HepG2 (cell line): Measurements from ENCODE around the gene SURF2. TPM values are rescaled to one million over a fixed set of nuclear protein-coding genes. Genes with fewer than 3 reads are reported as not detected.

Source experiments
- ATAC-seq: fragments of 200-7000 bp; cut with Tn5 transposase; 3 replicates; pipeline ENCODE4 v1.9.1; 2020; ENCODE audit warnings: mild to moderate bottlenecking, moderate library complexity
- BruUV-seq: library from RNA; stranded (reverse); fragments of 400-500 nt; replicated peaks from 2 replicates; lab custom pipeline; 2021; lab: Mats Ljungman, UMichigan
- CTCF ChIA-PET: fragments of 300-600 bp; formaldehyde crosslinking; extraction: SDS; loops from one replicate; lab custom pipeline; 2021; ENCODE audit warnings: low total read pairs, inconsistent platforms, low intra/inter-chr PET ratio; lab: Yijun Ruan, JAX
- POLR2A ChIA-PET: fragments of 350-600 bp; sonication (Branson Sonifier 250); formaldehyde crosslinking; loops from one replicate; lab custom pipeline; 2020; ENCODE audit warnings: antibody characterized with exemption, inconsistent platforms; lab: Yijun Ruan, JAX
- DNase-seq: peaks from one replicate; pipeline ENCODE4 v3.0.0-alpha.2; 2015; ENCODE audit warnings: low spot score
- FAIRE-seq: peaks from 3 replicates; lab custom pipeline; 2011; peaks lifted over from hg19 to GRCh38; lab: Jason Lieb, UNC
- H2AFZ ChIP-seq: one replicate; pipeline ENCODE4 v1.6.1; 2011; ENCODE audit warnings: low read length, inconsistent platforms
- H3K27ac ChIP-seq: fragments of 300-600 bp; 3 replicates; pipeline ENCODE4 v1.8.0; 2011; ENCODE audit warnings: mixed run types, mild to moderate bottlenecking, mixed read lengths, low read length, inconsistent platforms; ENCODE audit not compliant: insufficient read depth; ENCODE audit errors: extremely low read length
- H3K27me3 ChIP-seq, 2 experiments: fragments of 200-600 bp in 1 of 2; 2 replicates in 1 of 2; 3 replicates in 1 of 2; pipeline versions ENCODE4 v1.6.0 to v1.8.0; 2011; ENCODE audit warnings: low read length in 2 of 2, mild to moderate bottlenecking in 2 of 2, moderate library complexity in 2 of 2, inconsistent platforms in 1 of 2; ENCODE audit not compliant: insufficient read depth in 2 of 2, control insufficient read depth in 1 of 2
- H3K36me3 ChIP-seq, 2 experiments: fragments of 200-600 bp in 1 of 2; replicated peaks in 1 of 2; 2 replicates in 1 of 2; 3 replicates in 1 of 2; pipeline versions ENCODE4 v1.5.1 to v1.8.0; 2011; ENCODE audit warnings: low read length in 2 of 2, inconsistent platforms in 1 of 2; ENCODE audit not compliant: insufficient read depth in 2 of 2, control insufficient read depth in 1 of 2
- H3K4me1 ChIP-seq: 2 replicates; pipeline ENCODE4 v1.5.1; 2012; ENCODE audit warnings: low read length, inconsistent platforms; ENCODE audit not compliant: insufficient read depth
- H3K4me2 ChIP-seq: 2 replicates; pipeline ENCODE4 v1.6.0; 2011; ENCODE audit warnings: low read depth, low read length, inconsistent platforms
- H3K4me3 ChIP-seq, 3 experiments: fragments of 200-600 bp in 1 of 3; sonication (generic), shearing (Covaris generic) in 1 of 3; replicated peaks in 1 of 3; 2 replicates each; pipeline ENCODE4 v1.5.1; 2011 to 2016; ENCODE audit warnings: low read length in 3 of 3, inconsistent platforms in 2 of 3, low read depth in 2 of 3, mild to moderate bottlenecking in 2 of 3, control low read depth in 1 of 3, mixed read lengths in 1 of 3; ENCODE audit not compliant: insufficient read depth in 1 of 3
- H3K79me2 ChIP-seq: one replicate; pipeline ENCODE4 v1.6.1; 2011; ENCODE audit warnings: low read length, inconsistent platforms; ENCODE audit not compliant: insufficient read depth
- H3K9ac ChIP-seq: 2 replicates; pipeline ENCODE4 v1.6.0; 2011; ENCODE audit warnings: mild to moderate bottlenecking, low read depth, low read length, inconsistent platforms; ENCODE audit not compliant: insufficient read depth
- H3K9me3 ChIP-seq: 2 replicates; pipeline ENCODE4 v1.5.1; 2012; ENCODE audit warnings: mild to moderate bottlenecking, low read length
- H4K20me1 ChIP-seq: 2 replicates; pipeline ENCODE4 v1.6.0; 2011; ENCODE audit warnings: inconsistent platforms, mild to moderate bottlenecking, low read length, moderate library complexity; ENCODE audit not compliant: insufficient read depth
- AGO1 ChIP-seq: fragments of 200-400 bp; formaldehyde crosslinking; IDR thresholded peaks from 2 replicates; pipeline ENCODE4 v1.6.1; 2017; ENCODE audit warnings: mild to moderate bottlenecking, low read depth, low read length, moderate library complexity; ENCODE audit not compliant: poor library complexity, severe bottlenecking
- EEA1 ChIP-seq: sonication (generic); formaldehyde crosslinking; IDR thresholded peaks from 2 replicates; pipeline ENCODE4 v1.5.1; 2020; ENCODE audit warnings: mild to moderate bottlenecking, missing genetic modification reagents, borderline replicate concordance
- GATA4 ChIP-seq: sonication (generic); IDR thresholded peaks from 2 replicates; pipeline ENCODE4 v1.6.1; 2016; ENCODE audit warnings: antibody characterized with exemption, low read depth, borderline replicate concordance
- KDM2A ChIP-seq: sonication (generic); formaldehyde crosslinking; IDR thresholded peaks from 2 replicates; pipeline ENCODE4 v1.4.0; 2020; ENCODE audit warnings: low read depth, missing genetic modification reagents, borderline replicate concordance
- ZBTB38 ChIP-seq: sonication (generic); formaldehyde crosslinking; IDR thresholded peaks from 2 replicates; pipeline ENCODE4 v1.5.1; 2020; ENCODE audit warnings: mild to moderate bottlenecking, missing genetic modification reagents
- ZFY ChIP-seq: sonication (generic); formaldehyde crosslinking; IDR thresholded peaks from 2 replicates; pipeline ENCODE4 v1.4.0; 2020; ENCODE audit warnings: missing genetic modification reagents
- ZNF670 ChIP-seq: sonication (generic); formaldehyde crosslinking; IDR thresholded peaks from 2 replicates; pipeline ENCODE4 v1.8.0; 2022; ENCODE audit warnings: mild to moderate bottlenecking, missing genetic modification reagents, borderline replicate concordance
- WGBS: methylation state at CpG from one replicate; pipeline ENCODE4 v1.1.6; 2017; ENCODE audit warnings: low lambda C conversion rate; 5-methylcytosine and 5-hydroxymethylcytosine counted together
- in situ Hi-C: cut with HindIII; loops from 2 replicates; pipeline ENCODE4 v1.10.0; 2017; ENCODE audit warnings: low pct_unique_long_range_greater_than_20kb; ENCODE audit not compliant: extremely low pct_ligation_motif_present
- intact Hi-C: fragments of 100-400 bp; cut with micrococcal nuclease; formaldehyde crosslinking; loops from one replicate; pipeline ENCODE4 v1.10.0; 2022; ENCODE audit not compliant: unreplicated experiment
- polyA plus RNA-seq, 8 experiments: library from polyadenylated mRNA; depleted of rRNA in 3 of 8; stranded (reverse) in 7 of 8; unstranded in 1 of 8; fragments of >200 nt; fragmentation: Illumina TruSeq in 4 of 8; extraction: Trizol in 4 of 8; gene quantifications; 2 replicates each; pipeline versions ENCODE4 v1.2.1 to v1.2.3, GENCODE V29; 2011 to 2016; ENCODE audit warnings: low read depth in 4 of 8, missing spikeins in 1 of 8, mixed read lengths in 1 of 8; ENCODE audit not compliant: insufficient read depth in 1 of 8
- total RNA-seq, 5 experiments: library from RNA; depleted of rRNA; stranded (reverse); fragments of >200 nt; fragmentation: Illumina TruSeq; extraction: Trizol; gene quantifications; 2 replicates each; pipeline ENCODE4 v1.2.3, GENCODE V29; 2016; ENCODE audit warnings: low read depth in 1 of 5
- TF ChIP-seq, protein P1 (sequence below): sonication (generic); formaldehyde crosslinking; IDR thresholded peaks from 2 replicates; pipeline ENCODE4 v1.4.0; 2020; ENCODE audit warnings: missing genetic modification reagents
- TF ChIP-seq, protein P2 (sequence below): sonication (generic); formaldehyde crosslinking; IDR thresholded peaks from 2 replicates; pipeline ENCODE4 v1.5.1; 2020; ENCODE audit warnings: mild to moderate bottlenecking, missing genetic modification reagents, borderline replicate concordance
- TF ChIP-seq, protein P3 (sequence below): sonication (generic); formaldehyde crosslinking; IDR thresholded peaks from 2 replicates; pipeline ENCODE4 v1.4.0; 2020; ENCODE audit warnings: missing genetic modification reagents

SURF2 gene
- total and polyA plus RNA-seq, 2 of the 13 experiments (the other 11 are each of a cell fraction or from before 2014, with no cell fraction given), result 6.3 to 13.6 TPM

DNA sequence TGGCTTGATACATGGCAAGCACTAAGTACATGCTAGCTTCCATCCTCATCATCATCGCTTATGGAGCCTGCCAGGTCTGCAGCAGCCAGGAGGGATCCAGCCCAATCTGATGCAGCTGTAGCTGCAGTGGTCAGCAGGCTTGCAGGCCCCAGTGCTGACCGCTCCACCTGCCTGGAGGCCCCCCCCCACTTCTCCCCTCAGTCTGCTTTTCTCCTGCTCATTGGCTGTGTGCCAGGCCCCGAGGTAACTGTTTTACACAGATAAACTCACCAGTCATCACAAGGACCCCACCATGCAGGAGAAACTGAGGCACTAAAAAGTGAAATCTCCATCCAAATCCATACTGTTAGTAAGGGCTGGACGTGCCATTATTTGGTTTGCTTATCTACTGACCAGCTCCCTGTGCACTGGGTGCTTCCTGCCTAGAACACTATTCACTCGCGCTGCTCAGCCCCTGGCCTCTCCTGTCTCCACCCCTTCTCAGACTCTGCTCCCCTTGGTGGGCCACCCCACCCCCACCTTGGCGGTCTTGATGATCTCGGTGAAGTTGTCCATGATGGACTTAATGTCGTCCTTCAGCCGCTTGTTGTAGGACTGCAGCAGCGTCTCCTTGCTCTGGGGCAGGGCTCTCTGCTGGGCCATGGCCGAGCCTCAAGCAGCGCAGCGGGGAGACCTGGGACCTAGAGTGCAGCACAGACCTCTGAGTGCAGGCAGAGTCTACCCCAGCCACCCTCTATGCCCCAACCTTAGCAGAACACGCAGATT lies 10.1 kb upstream of the SURF2 start (continued):
- TF ChIP-seq, protein P1, sequence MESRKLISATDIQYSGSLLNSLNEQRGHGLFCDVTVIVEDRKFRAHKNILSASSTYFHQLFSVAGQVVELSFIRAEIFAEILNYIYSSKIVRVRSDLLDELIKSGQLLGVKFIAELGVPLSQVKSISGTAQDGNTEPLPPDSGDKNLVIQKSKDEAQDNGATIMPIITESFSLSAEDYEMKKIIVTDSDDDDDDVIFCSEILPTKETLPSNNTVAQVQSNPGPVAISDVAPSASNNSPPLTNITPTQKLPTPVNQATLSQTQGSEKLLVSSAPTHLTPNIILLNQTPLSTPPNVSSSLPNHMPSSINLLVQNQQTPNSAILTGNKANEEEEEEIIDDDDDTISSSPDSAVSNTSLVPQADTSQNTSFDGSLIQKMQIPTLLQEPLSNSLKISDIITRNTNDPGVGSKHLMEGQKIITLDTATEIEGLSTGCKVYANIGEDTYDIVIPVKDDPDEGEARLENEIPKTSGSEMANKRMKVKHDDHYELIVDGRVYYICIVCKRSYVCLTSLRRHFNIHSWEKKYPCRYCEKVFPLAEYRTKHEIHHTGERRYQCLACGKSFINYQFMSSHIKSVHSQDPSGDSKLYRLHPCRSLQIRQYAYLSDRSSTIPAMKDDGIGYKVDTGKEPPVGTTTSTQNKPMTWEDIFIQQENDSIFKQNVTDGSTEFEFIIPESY (CRISPR knock-in tag), result peak; percentile 58; the same call in 1 of the 2 replicates
- peak; percentile 66; the same call in 1 of the 2 replicates for TF ChIP-seq ZBTB38
- TF ChIP-seq AGO1, result no peak
- TF ChIP-seq, all 625 proteins: peak for 5

DNA sequence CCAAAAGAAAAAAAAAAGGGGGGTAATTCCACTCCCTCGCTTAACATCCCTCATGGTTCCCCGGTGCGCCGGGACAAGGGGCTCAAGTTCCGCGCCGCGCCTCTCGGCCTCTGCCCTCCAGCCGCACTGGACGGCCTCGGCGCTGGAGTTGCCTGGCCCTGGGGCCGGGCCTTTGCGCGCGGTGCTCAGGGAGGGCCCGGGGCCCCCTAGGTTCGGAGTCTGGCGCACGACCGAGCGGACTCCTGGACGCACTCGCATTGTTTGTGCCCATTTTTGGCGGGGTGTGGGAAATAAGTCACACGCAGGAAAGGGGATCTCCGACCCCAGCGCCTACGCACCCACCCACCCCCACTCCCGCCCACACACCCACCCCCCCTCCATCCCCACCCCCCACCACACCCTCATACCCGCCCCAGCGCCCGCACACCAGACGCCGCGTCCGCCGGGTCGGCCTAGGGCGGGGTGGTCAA lies 8.8 kb upstream of the SURF2 start:
- WGBS, result 0% methylated on average over 12 of the region's 41 CpGs
- peaks cover 34% of the 10 kb centered on the region for H3K79me2 ChIP-seq
- peaks cover 19% of the 10 kb centered on the region for H4K20me1 ChIP-seq
- in situ Hi-C loops, result no loop called here
- peak overlapping the region; percentile 97 for H3K27ac ChIP-seq
- ATAC-seq (peak; percentile 79), DNase-seq (no peak), FAIRE-seq (no peak)
- peak overlapping the region; percentile 97 for H3K4me2 ChIP-seq
- H3K9me3 ChIP-seq, result no peaks in the 10 kb centered on the region
- H3K27me3 ChIP-seq, result no peaks in the 10 kb centered on the region; a peak in 1 of 5 replicates
- peak overlapping the region; percentile 99 for H3K9ac ChIP-seq
- intact Hi-C loops, result no loop called here
- BruUV-seq, result no TSS peak
- POLR2A ChIA-PET, result interaction anchor here (0.6 to 2.6 kb wide), 25 partner anchors 8 to 367 kb away, joined by 3 to 22 read pairs (median 5); partner anchors contain the start of genes ADAMTS13, CACFD1, REXO4 and SLC2A6
- CTCF ChIA-PET, result no interaction called here
- peak overlapping the region; percentile 82 to 100 (median 97) for H3K4me3 ChIP-seq
- H2AFZ ChIP-seq, result no peak overlapping the region
- peaks cover 20 to 67% of the 10 kb centered on the region in 2 experiments for H3K36me3 ChIP-seq
- H3K4me1 ChIP-seq, result peaks cover 29% of the 10 kb centered on the region
- TF ChIP-seq, protein P2, sequence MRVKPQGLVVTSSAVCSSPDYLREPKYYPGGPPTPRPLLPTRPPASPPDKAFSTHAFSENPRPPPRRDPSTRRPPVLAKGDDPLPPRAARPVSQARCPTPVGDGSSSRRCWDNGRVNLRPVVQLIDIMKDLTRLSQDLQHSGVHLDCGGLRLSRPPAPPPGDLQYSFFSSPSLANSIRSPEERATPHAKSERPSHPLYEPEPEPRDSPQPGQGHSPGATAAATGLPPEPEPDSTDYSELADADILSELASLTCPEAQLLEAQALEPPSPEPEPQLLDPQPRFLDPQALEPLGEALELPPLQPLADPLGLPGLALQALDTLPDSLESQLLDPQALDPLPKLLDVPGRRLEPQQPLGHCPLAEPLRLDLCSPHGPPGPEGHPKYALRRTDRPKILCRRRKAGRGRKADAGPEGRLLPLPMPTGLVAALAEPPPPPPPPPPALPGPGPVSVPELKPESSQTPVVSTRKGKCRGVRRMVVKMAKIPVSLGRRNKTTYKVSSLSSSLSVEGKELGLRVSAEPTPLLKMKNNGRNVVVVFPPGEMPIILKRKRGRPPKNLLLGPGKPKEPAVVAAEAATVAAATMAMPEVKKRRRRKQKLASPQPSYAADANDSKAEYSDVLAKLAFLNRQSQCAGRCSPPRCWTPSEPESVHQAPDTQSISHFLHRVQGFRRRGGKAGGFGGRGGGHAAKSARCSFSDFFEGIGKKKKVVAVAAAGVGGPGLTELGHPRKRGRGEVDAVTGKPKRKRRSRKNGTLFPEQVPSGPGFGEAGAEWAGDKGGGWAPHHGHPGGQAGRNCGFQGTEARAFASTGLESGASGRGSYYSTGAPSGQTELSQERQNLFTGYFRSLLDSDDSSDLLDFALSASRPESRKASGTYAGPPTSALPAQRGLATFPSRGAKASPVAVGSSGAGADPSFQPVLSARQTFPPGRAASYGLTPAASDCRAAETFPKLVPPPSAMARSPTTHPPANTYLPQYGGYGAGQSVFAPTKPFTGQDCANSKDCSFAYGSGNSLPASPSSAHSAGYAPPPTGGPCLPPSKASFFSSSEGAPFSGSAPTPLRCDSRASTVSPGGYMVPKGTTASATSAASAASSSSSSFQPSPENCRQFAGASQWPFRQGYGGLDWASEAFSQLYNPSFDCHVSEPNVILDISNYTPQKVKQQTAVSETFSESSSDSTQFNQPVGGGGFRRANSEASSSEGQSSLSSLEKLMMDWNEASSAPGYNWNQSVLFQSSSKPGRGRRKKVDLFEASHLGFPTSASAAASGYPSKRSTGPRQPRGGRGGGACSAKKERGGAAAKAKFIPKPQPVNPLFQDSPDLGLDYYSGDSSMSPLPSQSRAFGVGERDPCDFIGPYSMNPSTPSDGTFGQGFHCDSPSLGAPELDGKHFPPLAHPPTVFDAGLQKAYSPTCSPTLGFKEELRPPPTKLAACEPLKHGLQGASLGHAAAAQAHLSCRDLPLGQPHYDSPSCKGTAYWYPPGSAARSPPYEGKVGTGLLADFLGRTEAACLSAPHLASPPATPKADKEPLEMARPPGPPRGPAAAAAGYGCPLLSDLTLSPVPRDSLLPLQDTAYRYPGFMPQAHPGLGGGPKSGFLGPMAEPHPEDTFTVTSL (CRISPR knock-in tag), result no peak
- TF ChIP-seq GATA4, result no peak
- TF ChIP-seq, protein P3, sequence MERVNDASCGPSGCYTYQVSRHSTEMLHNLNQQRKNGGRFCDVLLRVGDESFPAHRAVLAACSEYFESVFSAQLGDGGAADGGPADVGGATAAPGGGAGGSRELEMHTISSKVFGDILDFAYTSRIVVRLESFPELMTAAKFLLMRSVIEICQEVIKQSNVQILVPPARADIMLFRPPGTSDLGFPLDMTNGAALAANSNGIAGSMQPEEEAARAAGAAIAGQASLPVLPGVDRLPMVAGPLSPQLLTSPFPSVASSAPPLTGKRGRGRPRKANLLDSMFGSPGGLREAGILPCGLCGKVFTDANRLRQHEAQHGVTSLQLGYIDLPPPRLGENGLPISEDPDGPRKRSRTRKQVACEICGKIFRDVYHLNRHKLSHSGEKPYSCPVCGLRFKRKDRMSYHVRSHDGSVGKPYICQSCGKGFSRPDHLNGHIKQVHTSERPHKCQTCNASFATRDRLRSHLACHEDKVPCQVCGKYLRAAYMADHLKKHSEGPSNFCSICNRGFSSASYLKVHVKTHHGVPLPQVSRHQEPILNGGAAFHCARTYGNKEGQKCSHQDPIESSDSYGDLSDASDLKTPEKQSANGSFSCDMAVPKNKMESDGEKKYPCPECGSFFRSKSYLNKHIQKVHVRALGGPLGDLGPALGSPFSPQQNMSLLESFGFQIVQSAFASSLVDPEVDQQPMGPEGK (CRISPR knock-in tag), result peak; percentile 71
- TF ChIP-seq EEA1 (CRISPR knock-in tag), result 0 out of 2 replicates have a peak, but pooled peaks have one; percentile 35
- TF ChIP-seq ZNF670, result no peak
- TF ChIP-seq ZFY, result peak; percentile 42; the same call in 1 of the 2 replicates
- no peak for TF ChIP-seq ZBTB38
- TF ChIP-seq KDM2A (CRISPR knock-in tag), result peak; percentile 12; the same call in 1 of the 2 replicates
